ENCODE results near the gene C16orf87.

The C16orf87 gene

GRCh38 chr16:46813611-46814010 lies 17.4 kb downstream of the C16orf87 start:
- Histone ChIP-seq H3K36me3 (ENCODE audit: control insufficient read depth, insufficient read depth, low read length, severe bottlenecking) (no peaks in the 10 kb centered on the region), H3K9ac (ENCODE audit: low read length) (no peak overlapping the region)

GRCh38 chr16:46812781-46813540 lies 18.0 kb downstream of the C16orf87 start:
- DNase-seq (ENCODE audit: low read depth): no peak
- Histone ChIP-seq H3K27me3 (replicated peaks; ENCODE audit: control insufficient read depth, insufficient read depth, low read length) (no peaks in the 10 kb centered on the region), H3K4me3 (ENCODE audit: low read length) (no peak overlapping the region), H3K9me3 (ENCODE audit: control insufficient read depth, low read length) (peaks cover 6% of the 10 kb centered on the region), H3K4me1 (ENCODE audit: control insufficient read depth, insufficient read depth, low read length) (peaks cover 9% of the 10 kb centered on the region), H3K36me3 (ENCODE audit: control insufficient read depth, insufficient read depth, low read length, severe bottlenecking) (no peaks in the 10 kb centered on the region), H3K9ac (ENCODE audit: low read length) (no peak overlapping the region)

More at GRCh38 chr16:46813611-46814010, 17.4 kb downstream of the C16orf87 start:
- Histone ChIP-seq H3K4me3 (ENCODE audit: low read length) (no peak overlapping the region), H3K27me3 (replicated peaks; ENCODE audit: control insufficient read depth, insufficient read depth, low read length) (no peaks in the 10 kb centered on the region), H3K4me1 (ENCODE audit: control insufficient read depth, insufficient read depth, low read length) (peaks cover 12% of the 10 kb centered on the region), H3K9me3 (ENCODE audit: control insufficient read depth, low read length) (peaks cover 6% of the 10 kb centered on the region)
- DNase-seq (ENCODE audit: low read depth): no peak

DNA sequence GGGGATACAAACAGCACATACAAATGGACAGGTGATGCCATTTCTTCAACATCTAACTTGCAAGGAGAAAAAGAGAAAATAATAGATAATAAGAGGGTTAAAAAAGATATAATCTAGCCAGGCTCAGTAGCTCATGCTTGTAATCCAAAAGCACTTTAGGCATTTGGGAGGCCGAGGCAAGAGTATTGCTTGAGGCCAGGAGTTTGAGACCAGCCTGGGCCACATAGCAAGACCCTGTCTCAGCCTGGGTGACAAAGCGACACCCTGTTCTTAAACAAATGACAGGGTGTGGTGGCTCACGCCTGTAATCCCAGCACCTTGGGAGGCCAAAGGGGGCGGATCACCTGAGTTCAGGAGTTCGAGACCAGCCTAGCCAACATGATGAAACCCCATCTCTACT lies 19.3 kb downstream of the C16orf87 start:
- DNase-seq (ENCODE audit: low read depth): no peak
- Histone ChIP-seq H3K27me3 (replicated peaks; ENCODE audit: control insufficient read depth, insufficient read depth, low read length) (no peaks in the 10 kb centered on the region), H3K4me3 (ENCODE audit: low read length) (no peak overlapping the region), H3K36me3 (ENCODE audit: control insufficient read depth, insufficient read depth, low read length, severe bottlenecking) (no peaks in the 10 kb centered on the region), H3K4me1 (ENCODE audit: control insufficient read depth, insufficient read depth, low read length) (peaks cover 9% of the 10 kb centered on the region), H3K9ac (ENCODE audit: low read length) (no peak overlapping the region), H3K9me3 (ENCODE audit: control insufficient read depth, low read length) (peaks cover 6% of the 10 kb centered on the region)

DNA sequence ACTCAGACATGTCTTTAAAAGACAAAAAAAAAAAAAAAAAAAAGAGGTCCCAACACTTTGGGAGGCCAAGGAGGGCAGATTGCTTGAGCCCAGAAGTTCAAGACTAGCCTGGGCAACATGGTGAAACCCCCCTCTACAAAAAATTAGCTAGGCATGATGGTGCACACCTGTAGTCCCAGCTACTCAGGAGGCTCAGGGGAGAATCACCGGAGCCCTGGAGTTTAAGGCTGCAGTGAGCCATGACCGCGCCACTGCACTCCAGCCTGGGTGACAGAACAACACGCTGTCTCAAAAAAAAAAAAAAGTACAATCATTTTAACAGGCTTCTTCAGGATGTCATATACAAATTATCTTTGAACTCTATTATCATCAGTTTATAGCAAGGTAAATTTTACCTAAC lies 22.0 kb downstream of the C16orf87 start:
- Histone ChIP-seq H3K9ac (ENCODE audit: low read length) (no peak overlapping the region), H3K36me3 (ENCODE audit: control insufficient read depth, insufficient read depth, low read length, severe bottlenecking) (peaks cover 2% of the 10 kb centered on the region), H3K4me1 (ENCODE audit: control insufficient read depth, insufficient read depth, low read length) (peaks cover 9% of the 10 kb centered on the region), H3K27me3 (replicated peaks; ENCODE audit: control insufficient read depth, insufficient read depth, low read length) (no peaks in the 10 kb centered on the region), H3K4me3 (ENCODE audit: low read length) (no peak overlapping the region), H3K9me3 (ENCODE audit: control insufficient read depth, low read length) (no peaks in the 10 kb centered on the region)
- DNase-seq (ENCODE audit: low read depth): no peak

DNA sequence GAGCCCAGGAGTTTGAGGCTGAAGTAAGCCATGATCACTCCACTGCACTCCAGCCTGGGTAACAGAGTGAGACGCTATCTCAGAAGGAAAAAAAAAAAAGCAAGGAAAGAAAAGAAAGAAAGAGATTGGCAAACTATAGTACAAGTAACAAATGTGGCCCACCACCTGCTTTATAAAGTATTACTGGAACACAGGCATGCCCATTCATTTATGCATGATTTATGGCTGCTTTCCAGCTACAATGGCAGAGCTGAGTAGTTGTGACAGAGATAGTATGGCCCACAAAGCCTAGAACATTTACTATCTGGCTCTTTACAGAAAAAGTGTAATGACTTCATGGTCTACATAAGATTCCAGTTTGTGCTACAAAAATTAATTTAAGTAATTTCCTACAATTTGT lies 23.6 kb downstream of the C16orf87 start:
- no peak for DNase-seq (ENCODE audit: low read depth)
- no peaks in the 10 kb centered on the region for H3K9me3 ChIP-seq (ENCODE audit: control insufficient read depth, low read length)
- no peaks in the 10 kb centered on the region for H3K27me3 ChIP-seq (replicated peaks; ENCODE audit: control insufficient read depth, insufficient read depth, low read length)
- no peak overlapping the region for H3K9ac ChIP-seq (ENCODE audit: low read length)
- peaks cover 9% of the 10 kb centered on the region for H3K4me1 ChIP-seq (ENCODE audit: control insufficient read depth, insufficient read depth, low read length)
- no peak overlapping the region for H3K4me3 ChIP-seq (ENCODE audit: low read length)
- H3K36me3 ChIP-seq (ENCODE audit: control insufficient read depth, insufficient read depth, low read length, severe bottlenecking): peaks cover 3% of the 10 kb centered on the region

DNA sequence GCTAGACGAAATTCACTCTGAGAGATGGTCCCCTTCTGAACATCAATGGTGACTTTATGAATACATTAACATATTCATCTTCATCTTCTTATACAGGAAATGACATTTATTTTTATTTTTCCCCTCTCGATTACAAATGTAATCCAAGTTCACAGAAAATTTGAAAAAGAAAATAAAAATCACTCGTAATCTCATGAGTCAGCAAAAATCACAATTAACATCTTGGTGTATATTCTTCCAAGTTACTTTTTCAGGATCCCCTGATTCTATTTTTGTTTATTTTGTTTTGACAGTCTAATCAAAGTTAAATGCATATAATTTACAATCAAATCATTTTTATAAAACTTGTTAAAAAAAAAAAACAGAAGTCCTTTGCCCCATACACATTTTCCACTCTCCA lies 27.6 kb downstream of the C16orf87 start:
- Histone ChIP-seq H3K36me3 (ENCODE audit: control insufficient read depth, insufficient read depth, low read length, severe bottlenecking) (peaks cover 3% of the 10 kb centered on the region), H3K4me3 (ENCODE audit: low read length) (no peak overlapping the region), H3K9ac (ENCODE audit: low read length) (no peak overlapping the region), H3K27me3 (replicated peaks; ENCODE audit: control insufficient read depth, insufficient read depth, low read length) (no peaks in the 10 kb centered on the region), H3K9me3 (ENCODE audit: control insufficient read depth, low read length) (no peaks in the 10 kb centered on the region), H3K4me1 (ENCODE audit: control insufficient read depth, insufficient read depth, low read length) (no peaks in the 10 kb centered on the region)
- no peak for DNase-seq (ENCODE audit: low read depth)

- DNase-seq (ENCODE audit: low read depth): peak; percentile 70
- Histone ChIP-seq H3K9ac (ENCODE audit: low read length) (no peak overlapping the region), H3K4me3 (ENCODE audit: low read length) (no peak overlapping the region), H3K9me3 (ENCODE audit: control insufficient read depth, low read length) (peaks cover 4% of the 10 kb centered on the region), H3K4me1 (ENCODE audit: control insufficient read depth, insufficient read depth, low read length) (no peaks in the 10 kb centered on the region), H3K27me3 (replicated peaks; ENCODE audit: control insufficient read depth, insufficient read depth, low read length) (no peaks in the 10 kb centered on the region), H3K36me3 (ENCODE audit: control insufficient read depth, insufficient read depth, low read length, severe bottlenecking) (peaks cover 3% of the 10 kb centered on the region)
Measured at GRCh38 chr16:46801428-46802049, 29.4 kb downstream of the C16orf87 start.

- no peak overlapping the region for H3K4me3 ChIP-seq (ENCODE audit: low read length)
- peaks cover 3% of the 10 kb centered on the region for H3K36me3 ChIP-seq (ENCODE audit: control insufficient read depth, insufficient read depth, low read length, severe bottlenecking)
- peaks cover 4% of the 10 kb centered on the region for H3K9me3 ChIP-seq (ENCODE audit: control insufficient read depth, low read length)
- no peaks in the 10 kb centered on the region for H3K4me1 ChIP-seq (ENCODE audit: control insufficient read depth, insufficient read depth, low read length)
- H3K9ac ChIP-seq (ENCODE audit: low read length): no peak overlapping the region
- no peaks in the 10 kb centered on the region for H3K27me3 ChIP-seq (replicated peaks; ENCODE audit: control insufficient read depth, insufficient read depth, low read length)
- no peak for DNase-seq (ENCODE audit: low read depth)
Measured at GRCh38 chr16:46800494-46800893, 30.5 kb downstream of the C16orf87 start.

- DNase-seq (ENCODE audit: low read depth): no peak
- no peak overlapping the region for H3K9ac ChIP-seq (ENCODE audit: low read length)
- no peaks in the 10 kb centered on the region for H3K4me1 ChIP-seq (ENCODE audit: control insufficient read depth, insufficient read depth, low read length)
- no peaks in the 10 kb centered on the region for H3K27me3 ChIP-seq (replicated peaks; ENCODE audit: control insufficient read depth, insufficient read depth, low read length)
- H3K36me3 ChIP-seq (ENCODE audit: control insufficient read depth, insufficient read depth, low read length, severe bottlenecking): no peaks in the 10 kb centered on the region
- peaks cover 4% of the 10 kb centered on the region for H3K9me3 ChIP-seq (ENCODE audit: control insufficient read depth, low read length)
- no peak overlapping the region for H3K4me3 ChIP-seq (ENCODE audit: low read length)
Measured at GRCh38 chr16:46797501-46797900, 33.5 kb downstream of the C16orf87 start.

GRCh38 chr16:46796764-46797269 lies 34.2 kb downstream of the C16orf87 start:
- H3K27me3 ChIP-seq (replicated peaks; ENCODE audit: control insufficient read depth, insufficient read depth, low read length): no peaks in the 10 kb centered on the region
- H3K36me3 ChIP-seq (ENCODE audit: control insufficient read depth, insufficient read depth, low read length, severe bottlenecking): no peaks in the 10 kb centered on the region
- no peak overlapping the region for H3K9ac ChIP-seq (ENCODE audit: low read length)
- no peak overlapping the region for H3K4me3 ChIP-seq (ENCODE audit: low read length)
- no peak for DNase-seq (ENCODE audit: low read depth)
- H3K4me1 ChIP-seq (ENCODE audit: control insufficient read depth, insufficient read depth, low read length): no peaks in the 10 kb centered on the region
- peaks cover 4% of the 10 kb centered on the region for H3K9me3 ChIP-seq (ENCODE audit: control insufficient read depth, low read length)

DNA sequence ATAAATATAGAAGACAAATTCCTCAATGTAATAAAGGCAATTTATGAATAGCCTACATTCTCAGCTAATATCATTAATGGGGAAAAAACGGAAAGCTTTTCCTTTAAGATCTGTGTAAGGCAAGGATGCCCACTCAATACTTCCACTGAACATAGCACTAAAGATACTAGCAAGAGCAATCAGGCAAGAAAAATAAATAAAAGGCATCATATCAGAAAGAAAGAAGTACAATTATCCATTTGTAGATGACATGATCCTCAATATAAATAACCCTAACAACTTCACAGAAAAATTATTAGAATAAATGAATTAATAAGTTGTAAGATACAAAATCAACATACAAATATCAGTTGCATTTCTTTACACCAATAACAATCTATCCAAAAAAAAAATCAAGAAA lies 37.1 kb downstream of the C16orf87 start:
- Histone ChIP-seq H3K36me3 (ENCODE audit: control insufficient read depth, insufficient read depth, low read length, severe bottlenecking) (no peaks in the 10 kb centered on the region), H3K9ac (ENCODE audit: low read length) (no peak overlapping the region), H3K4me3 (ENCODE audit: low read length) (no peak overlapping the region), H3K4me1 (ENCODE audit: control insufficient read depth, insufficient read depth, low read length) (no peaks in the 10 kb centered on the region), H3K27me3 (replicated peaks; ENCODE audit: control insufficient read depth, insufficient read depth, low read length) (no peaks in the 10 kb centered on the region), H3K9me3 (ENCODE audit: control insufficient read depth, low read length) (peaks cover 4% of the 10 kb centered on the region)
- no peak for DNase-seq (ENCODE audit: low read depth)

Measured in adipocyte (in vitro differentiated cells).